Astrocyte (in vitro differentiated cells and primary cell): Measurements from ENCODE around the gene LYPD6B. TPM values are rescaled to one million over a fixed set of nuclear protein-coding genes. Genes with fewer than 3 reads are reported as not detected.
A peak's percentile ranks its signal among the peaks of the same experiment; 100 is the strongest.

Experiments
- DNase-seq: peaks from one replicate; pipeline ENCODE4 v3.0.0-alpha.2; 2010; ENCODE audit warnings: low read depth
- FAIRE-seq: peaks from 2 replicates; lab custom pipeline; 2011; peaks lifted over from hg19 to GRCh38; lab: Jason Lieb, UNC
- H2AFZ ChIP-seq: 2 replicates; pipeline ENCODE4 v1.6.0; 2012; ENCODE audit warnings: low read depth, low read length, inconsistent platforms
- H3K27ac ChIP-seq: 2 replicates; pipeline ENCODE4 v1.5.1; 2011; ENCODE audit warnings: low read depth, low read length, inconsistent platforms
- H3K27me3 ChIP-seq: 2 replicates; pipeline ENCODE4 v1.6.0; 2011; ENCODE audit warnings: low read length, inconsistent platforms; ENCODE audit not compliant: insufficient read depth
- H3K36me3 ChIP-seq: 2 replicates; pipeline ENCODE4 v1.5.1; 2011; ENCODE audit warnings: low read length, inconsistent platforms; ENCODE audit not compliant: insufficient read depth
- H3K4me1 ChIP-seq: 2 replicates; pipeline ENCODE4 v1.5.1; 2011; ENCODE audit warnings: low read length, inconsistent platforms; ENCODE audit not compliant: insufficient read depth
- H3K4me2 ChIP-seq: 2 replicates; pipeline ENCODE4 v1.6.0; 2012; ENCODE audit warnings: low read length, inconsistent platforms
- H3K4me3 ChIP-seq: 2 replicates; pipeline ENCODE4 v1.5.1; 2011; ENCODE audit warnings: low read depth, mild to moderate bottlenecking, low read length, inconsistent platforms; ENCODE audit not compliant: insufficient read depth
- H3K79me2 ChIP-seq: 2 replicates; pipeline ENCODE4 v1.6.0; 2012; ENCODE audit warnings: mild to moderate bottlenecking, low read length, inconsistent platforms; ENCODE audit not compliant: insufficient read depth
- H3K9ac ChIP-seq: 2 replicates; pipeline ENCODE4 v1.6.0; 2012; ENCODE audit warnings: mild to moderate bottlenecking, low read length, inconsistent platforms
- H3K9me3 ChIP-seq: 2 replicates; pipeline ENCODE4 v1.5.1; 2012; ENCODE audit warnings: low read depth, mild to moderate bottlenecking, low read length, inconsistent platforms; ENCODE audit not compliant: insufficient read depth
- H4K20me1 ChIP-seq: 2 replicates; pipeline ENCODE4 v1.6.0; 2012; ENCODE audit warnings: low read length, inconsistent platforms; ENCODE audit not compliant: insufficient read depth
- H3K27ac Mint-ChIP-seq: one replicate; pipeline ENCODE4 v1.8.0; 2021; ENCODE audit warnings: mild to moderate bottlenecking, mixed read lengths; ENCODE audit not compliant: unreplicated experiment
- H3K27me3 Mint-ChIP-seq: one replicate; pipeline ENCODE4 v1.8.0; 2021; ENCODE audit warnings: low read depth, mixed read lengths; ENCODE audit not compliant: unreplicated experiment
- H3K36me3 Mint-ChIP-seq: one replicate; pipeline ENCODE4 v1.8.0; 2021; ENCODE audit warnings: low read depth, mixed read lengths; ENCODE audit not compliant: unreplicated experiment
- H3K4me1 Mint-ChIP-seq: one replicate; pipeline ENCODE4 v1.8.0; 2021; ENCODE audit warnings: low read depth, mixed read lengths; ENCODE audit not compliant: unreplicated experiment
- H3K4me3 Mint-ChIP-seq: one replicate; pipeline ENCODE4 v1.8.0; 2021; ENCODE audit warnings: mild to moderate bottlenecking, moderate library complexity, mixed read lengths; ENCODE audit not compliant: unreplicated experiment
- H3K9me3 Mint-ChIP-seq: one replicate; pipeline ENCODE4 v1.8.0; 2021; ENCODE audit warnings: mild to moderate bottlenecking, mixed read lengths; ENCODE audit not compliant: unreplicated experiment
- CTCF ChIP-seq: IDR thresholded peaks from 2 replicates; pipeline ENCODE4 v1.5.1; 2011; ENCODE audit warnings: low read depth, mild to moderate bottlenecking, inconsistent platforms, low read length, moderate library complexity; ENCODE audit not compliant: insufficient read depth
- EZH2 ChIP-seq: IDR thresholded peaks from 2 replicates; pipeline ENCODE4 v1.6.1; 2012; ENCODE audit warnings: mild to moderate bottlenecking, low read length, inconsistent platforms; ENCODE audit not compliant: insufficient read depth
- total RNA-seq: library from RNA; stranded (reverse); gene quantifications from 2 replicates; pipeline ENCODE4 v1.2.1, GENCODE V29; 2021

LYPD6B gene
- total RNA-seq, 1 donor from 2014 or later: 1.2 TPM

- Histone ChIP-seq H3K79me2 (no peaks in the 10 kb centered on the region), H3K4me3 (no peak overlapping the region), H3K36me3 (no peaks in the 10 kb centered on the region), H3K9me3 (no peaks in the 10 kb centered on the region), H3K4me1 (no peaks in the 10 kb centered on the region), H3K4me2 (no peak overlapping the region), H2AFZ (no peak overlapping the region), H4K20me1 (no peaks in the 10 kb centered on the region), H3K27me3 (no peaks in the 10 kb centered on the region), H3K9ac (no peak overlapping the region), H3K27ac (no peak overlapping the region)
- no peaks in the 10 kb centered on the region for H3K36me3 Mint-ChIP-seq
- TF ChIP-seq EZH2: no peak
- TF ChIP-seq CTCF: no peak
- H3K9me3 Mint-ChIP-seq: no peaks in the 10 kb centered on the region
- peaks cover 4% of the 10 kb centered on the region for H3K4me1 Mint-ChIP-seq
- FAIRE-seq: no peak
- peaks cover 1% of the 10 kb centered on the region for H3K27me3 Mint-ChIP-seq
- no peak for DNase-seq
- no peak overlapping the region for H3K4me3 Mint-ChIP-seq
- H3K27ac Mint-ChIP-seq: no peak overlapping the region
Observed at GRCh38 chr2:149184991-149185390, 146.5 kb downstream of the LYPD6B start.

DNA sequence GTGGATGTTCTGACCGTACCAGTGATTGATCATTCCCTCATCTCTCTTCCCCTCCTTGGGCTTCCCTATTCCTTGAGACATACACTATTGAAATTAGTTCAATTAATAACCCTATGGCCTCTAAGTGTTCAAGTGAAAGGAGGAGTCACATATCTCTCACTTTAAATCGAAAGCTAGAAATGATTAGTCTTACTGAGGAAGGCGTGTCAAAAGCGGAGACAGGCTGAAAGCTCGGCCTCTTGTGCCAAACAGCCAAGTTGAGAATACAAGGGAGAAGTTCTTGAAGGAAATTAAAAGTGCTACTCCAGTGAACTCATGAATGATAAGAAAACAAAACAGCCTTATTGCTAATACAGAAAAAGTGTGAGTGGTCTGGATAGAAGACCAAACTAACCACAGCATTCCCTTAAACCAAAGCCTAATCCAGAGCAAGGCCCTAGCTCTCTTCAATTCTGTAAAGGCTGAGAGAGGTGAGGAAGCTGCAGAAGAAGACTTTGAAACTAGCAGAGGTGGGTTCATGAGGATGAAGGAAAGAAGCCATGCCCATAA, 147.5 kb downstream of the LYPD6B start:
- Mint-ChIP-seq H3K4me3 (no peak overlapping the region), H3K27ac (no peak overlapping the region), H3K4me1 (peaks cover 4% of the 10 kb centered on the region), H3K36me3 (no peaks in the 10 kb centered on the region), H3K9me3 (no peaks in the 10 kb centered on the region), H3K27me3 (peaks cover 1% of the 10 kb centered on the region)
- Histone ChIP-seq H3K27me3 (no peaks in the 10 kb centered on the region), H3K36me3 (no peaks in the 10 kb centered on the region), H3K79me2 (no peaks in the 10 kb centered on the region), H3K4me3 (no peak overlapping the region), H3K27ac (no peak overlapping the region), H3K4me1 (no peaks in the 10 kb centered on the region), H2AFZ (no peak overlapping the region), H3K4me2 (no peak overlapping the region), H3K9ac (no peak overlapping the region), H4K20me1 (no peaks in the 10 kb centered on the region), H3K9me3 (no peaks in the 10 kb centered on the region)
- DNase-seq: peak; percentile 36
- TF ChIP-seq CTCF (no peak), EZH2 (no peak)
- no peak for FAIRE-seq

GRCh38 chr2:149187057-149187456, 148.6 kb downstream of the LYPD6B start:
- no peak overlapping the region for H3K4me3 ChIP-seq
- no peaks in the 10 kb centered on the region for H3K4me1 ChIP-seq
- H3K36me3 Mint-ChIP-seq: no peaks in the 10 kb centered on the region
- no peaks in the 10 kb centered on the region for H3K27me3 ChIP-seq
- peaks cover 4% of the 10 kb centered on the region for H3K4me1 Mint-ChIP-seq
- no peak overlapping the region for H3K27ac ChIP-seq
- H3K9me3 ChIP-seq: no peaks in the 10 kb centered on the region
- no peak overlapping the region for H3K4me2 ChIP-seq
- no peak overlapping the region for H3K27ac Mint-ChIP-seq
- H3K9me3 Mint-ChIP-seq: no peaks in the 10 kb centered on the region
- FAIRE-seq: peak; percentile 55
- H3K9ac ChIP-seq: no peak overlapping the region
- no peak overlapping the region for H3K4me3 Mint-ChIP-seq
- H3K79me2 ChIP-seq: no peaks in the 10 kb centered on the region
- no peak for TF ChIP-seq EZH2
- TF ChIP-seq CTCF: no peak
- no peaks in the 10 kb centered on the region for H3K36me3 ChIP-seq
- no peak overlapping the region for H2AFZ ChIP-seq
- H3K27me3 Mint-ChIP-seq: peaks cover 1% of the 10 kb centered on the region
- no peak for DNase-seq
- H4K20me1 ChIP-seq: no peaks in the 10 kb centered on the region
